Gastroesophageal sphincter (tissue), 3 donors: Measurements from ENCODE around the gene NOS3.

Source experiments
- EP300 ChIP-seq: sonication (generic); formaldehyde crosslinking; IDR thresholded peaks from one replicate; pipeline ENCODE4 v1.6.1; 2017; ENCODE audit warnings: antibody characterized with exemption, mild to moderate bottlenecking
- POLR2A ChIP-seq, 2 donors: fragments of 450-650 bp; IDR thresholded peaks; one replicate each; pipeline ENCODE4 v1.6.1; 2017; ENCODE audit warnings: antibody characterized with exemption in 2 of 2, mild to moderate bottlenecking in 2 of 2, moderate library complexity in 1 of 2
- TF ChIP-seq, protein P1 (sequence below), 4 experiments: fragments of 200-600 bp in 2 of 4; fragments of 450-650 bp in 2 of 4; sonication (generic) in 1 of 4; IDR thresholded peaks; one replicate each; pipeline ENCODE4 v1.5.1; 2017 to 2019; ENCODE audit warnings: antibody characterized with exemption in 4 of 4, mild to moderate bottlenecking in 2 of 4, moderate library complexity in 2 of 4

DNA sequence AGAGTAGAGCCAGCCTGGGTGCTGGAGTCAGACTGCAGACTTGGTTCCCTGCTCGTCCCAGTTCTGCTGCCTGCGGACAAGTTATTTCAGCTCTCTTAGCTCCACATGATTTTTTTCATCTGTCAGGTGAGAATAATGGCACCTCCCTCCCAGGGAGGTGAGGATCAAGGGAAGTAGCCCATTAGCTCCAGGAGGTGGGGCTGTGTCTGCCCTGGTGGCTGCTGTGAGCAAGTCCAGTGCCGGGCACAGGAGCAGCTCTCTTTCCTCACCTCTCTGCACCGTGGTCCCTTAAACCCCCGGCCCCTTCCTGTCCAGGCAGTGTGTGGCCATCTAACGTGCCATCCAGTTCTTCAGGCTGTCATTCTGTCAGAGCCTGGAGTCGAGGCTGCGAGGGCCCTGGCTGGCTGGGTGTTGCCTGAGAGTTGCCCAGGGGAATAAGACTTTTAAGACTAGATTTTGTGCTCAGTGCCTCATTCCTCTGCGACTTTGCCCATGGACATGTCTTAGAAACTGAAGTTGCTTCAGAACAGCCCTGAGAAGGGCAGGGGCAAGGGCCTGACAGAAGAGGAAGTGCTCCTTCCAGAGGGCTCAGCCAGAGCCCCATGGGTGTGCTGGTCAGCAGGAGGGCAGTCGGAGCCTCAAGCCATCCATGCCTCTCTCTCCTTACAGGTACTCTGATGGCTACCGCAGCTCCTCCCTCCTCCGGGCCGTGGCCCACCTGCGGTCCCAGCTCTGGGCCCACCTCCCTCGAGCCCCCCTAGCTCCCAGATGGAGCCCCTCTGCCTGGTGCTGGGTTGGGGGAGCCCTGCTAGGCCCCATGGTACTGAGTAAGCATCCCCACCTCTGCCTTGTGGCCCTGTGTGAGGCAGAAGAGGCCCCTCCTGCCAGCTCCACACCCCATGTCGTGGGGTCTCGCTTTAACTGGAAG is 42.4 kb downstream of the NOS3 start:
- TF ChIP-seq EP300 (no peak), POLR2A (IDR thresholded peaks at IDR 0.05) (no peak)
- TF ChIP-seq, protein P1, sequence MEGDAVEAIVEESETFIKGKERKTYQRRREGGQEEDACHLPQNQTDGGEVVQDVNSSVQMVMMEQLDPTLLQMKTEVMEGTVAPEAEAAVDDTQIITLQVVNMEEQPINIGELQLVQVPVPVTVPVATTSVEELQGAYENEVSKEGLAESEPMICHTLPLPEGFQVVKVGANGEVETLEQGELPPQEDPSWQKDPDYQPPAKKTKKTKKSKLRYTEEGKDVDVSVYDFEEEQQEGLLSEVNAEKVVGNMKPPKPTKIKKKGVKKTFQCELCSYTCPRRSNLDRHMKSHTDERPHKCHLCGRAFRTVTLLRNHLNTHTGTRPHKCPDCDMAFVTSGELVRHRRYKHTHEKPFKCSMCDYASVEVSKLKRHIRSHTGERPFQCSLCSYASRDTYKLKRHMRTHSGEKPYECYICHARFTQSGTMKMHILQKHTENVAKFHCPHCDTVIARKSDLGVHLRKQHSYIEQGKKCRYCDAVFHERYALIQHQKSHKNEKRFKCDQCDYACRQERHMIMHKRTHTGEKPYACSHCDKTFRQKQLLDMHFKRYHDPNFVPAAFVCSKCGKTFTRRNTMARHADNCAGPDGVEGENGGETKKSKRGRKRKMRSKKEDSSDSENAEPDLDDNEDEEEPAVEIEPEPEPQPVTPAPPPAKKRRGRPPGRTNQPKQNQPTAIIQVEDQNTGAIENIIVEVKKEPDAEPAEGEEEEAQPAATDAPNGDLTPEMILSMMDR (IDR thresholded peaks at IDR 0.05), result no peak
